ENCODE data around the gene TNIP2. TPM values are rescaled to one million over a fixed set of nuclear protein-coding genes. Genes with fewer than 3 reads are reported as not detected.
"Not testable (repeated sequence)": the region's sequence is repeated elsewhere in the genome, so short reads cannot be mapped to it uniquely, and the experiment has no call there.

Gene TNIP2
- total and polyA plus RNA-seq, 12 donors, result 12.6 to 33.7 (median 18.4) TPM

GRCh38 chr4:2728221-2728620 is 27.9 kb downstream of the TNIP2 start:
- no peak overlapping the region for H3K27ac ChIP-seq
- H3K4me3 ChIP-seq, result no peak overlapping the region
- 85 to 88% methylated on average over 3 of the region's 3 CpGs for WGBS, 2 donors
- ATAC-seq, result no peak
- no peaks in the 10 kb centered on the region for H3K4me1 ChIP-seq
- DNase-seq, result no peak
- intact Hi-C loops (cut with DNase I), result no loop called here
- H3K27me3 ChIP-seq, result no peaks in the 10 kb centered on the region
- TF ChIP-seq, protein P1, sequence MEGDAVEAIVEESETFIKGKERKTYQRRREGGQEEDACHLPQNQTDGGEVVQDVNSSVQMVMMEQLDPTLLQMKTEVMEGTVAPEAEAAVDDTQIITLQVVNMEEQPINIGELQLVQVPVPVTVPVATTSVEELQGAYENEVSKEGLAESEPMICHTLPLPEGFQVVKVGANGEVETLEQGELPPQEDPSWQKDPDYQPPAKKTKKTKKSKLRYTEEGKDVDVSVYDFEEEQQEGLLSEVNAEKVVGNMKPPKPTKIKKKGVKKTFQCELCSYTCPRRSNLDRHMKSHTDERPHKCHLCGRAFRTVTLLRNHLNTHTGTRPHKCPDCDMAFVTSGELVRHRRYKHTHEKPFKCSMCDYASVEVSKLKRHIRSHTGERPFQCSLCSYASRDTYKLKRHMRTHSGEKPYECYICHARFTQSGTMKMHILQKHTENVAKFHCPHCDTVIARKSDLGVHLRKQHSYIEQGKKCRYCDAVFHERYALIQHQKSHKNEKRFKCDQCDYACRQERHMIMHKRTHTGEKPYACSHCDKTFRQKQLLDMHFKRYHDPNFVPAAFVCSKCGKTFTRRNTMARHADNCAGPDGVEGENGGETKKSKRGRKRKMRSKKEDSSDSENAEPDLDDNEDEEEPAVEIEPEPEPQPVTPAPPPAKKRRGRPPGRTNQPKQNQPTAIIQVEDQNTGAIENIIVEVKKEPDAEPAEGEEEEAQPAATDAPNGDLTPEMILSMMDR (IDR thresholded peaks at IDR 0.05), result no peak
- no peaks in the 10 kb centered on the region for H3K9me3 ChIP-seq
- peaks cover 0 to 88% (median 20%) of the 10 kb centered on the region in 9 donors for H3K36me3 ChIP-seq

- peaks cover 0 to 86% (median 9%) of the 10 kb centered on the region in 9 donors for H3K36me3 ChIP-seq
- H3K27ac ChIP-seq; intact Hi-C loops (cut with DNase I); ATAC-seq; H3K4me1 ChIP-seq; H3K4me3 ChIP-seq; H3K9me3 ChIP-seq; DNase-seq; H3K27me3 ChIP-seq: not testable (repeated sequence)
- 97 to 98% methylated on average over 17 of the region's 17 CpGs for WGBS, 2 donors
Observed at GRCh38 chr4:2726881-2727280, 29.3 kb downstream of the TNIP2 start.

DNA sequence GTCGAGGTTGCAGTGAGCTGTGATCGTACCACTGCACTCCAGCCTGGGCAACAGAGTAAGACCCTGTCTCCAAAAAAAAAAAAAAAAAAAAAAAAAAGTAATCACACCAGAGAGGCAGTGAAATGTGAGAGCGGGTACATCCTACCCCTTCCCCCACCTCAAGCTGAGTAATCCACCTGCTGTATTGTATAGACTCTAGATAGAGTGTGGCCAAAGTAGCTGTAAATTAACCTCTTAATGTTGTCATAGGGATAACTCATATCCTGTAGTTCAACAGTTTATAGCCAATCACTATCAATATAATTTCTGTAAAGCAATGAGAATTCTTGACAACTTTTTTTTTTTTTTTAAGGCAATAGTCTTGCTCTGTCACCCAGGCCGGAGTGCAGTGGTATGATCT is 30.8 kb downstream of the TNIP2 start:
- H3K27ac ChIP-seq, result no peak overlapping the region
- TF ChIP-seq, protein P1 (IDR thresholded peaks at IDR 0.05), result no peak
- no peak for ATAC-seq
- no peaks in the 10 kb centered on the region for H3K9me3 ChIP-seq
- no peak for DNase-seq
- intact Hi-C loops (cut with DNase I), result no loop called here
- H3K27me3 ChIP-seq, result no peaks in the 10 kb centered on the region
- H3K4me3 ChIP-seq, result no peak overlapping the region
- peaks cover 0 to 84% (median 12%) of the 10 kb centered on the region in 9 donors for H3K36me3 ChIP-seq
- 97 to 99% methylated on average over 4 of the region's 4 CpGs for WGBS, 2 donors
- H3K4me1 ChIP-seq, result no peaks in the 10 kb centered on the region

- TF ChIP-seq, protein P1 (IDR thresholded peaks at IDR 0.05), result no peak
- H3K27ac ChIP-seq, result no peak overlapping the region
- ATAC-seq (no peak), DNase-seq (no peak)
- no peaks in the 10 kb centered on the region for H3K4me1 ChIP-seq
- peaks cover 0 to 86% (median 20%) of the 10 kb centered on the region in 9 donors for H3K36me3 ChIP-seq
- no peaks in the 10 kb centered on the region for H3K27me3 ChIP-seq
- intact Hi-C loops (cut with DNase I), result no loop called here
- no peak overlapping the region for H3K4me3 ChIP-seq
- WGBS, 2 donors, result 87 to 88% methylated on average over 3 of the region's 3 CpGs
- H3K9me3 ChIP-seq, result no peaks in the 10 kb centered on the region
Observed at GRCh38 chr4:2723751-2724150, 32.4 kb downstream of the TNIP2 start.

GRCh38 chr4:2722033-2722432 is 34.1 kb downstream of the TNIP2 start:
- ATAC-seq (no peak), DNase-seq (no peak)
- H3K36me3 ChIP-seq, result peaks cover 0 to 89% (median 23%) of the 10 kb centered on the region in 9 donors
- TF ChIP-seq, protein P1 (IDR thresholded peaks at IDR 0.05), result no peak
- no peak overlapping the region for H3K4me3 ChIP-seq
- no peaks in the 10 kb centered on the region for H3K4me1 ChIP-seq
- 95 to 96% methylated on average over 9 of the region's 9 CpGs for WGBS, 2 donors
- no peaks in the 10 kb centered on the region for H3K27me3 ChIP-seq
- no peak overlapping the region for H3K27ac ChIP-seq
- intact Hi-C loops (cut with DNase I), result no loop called here
- H3K9me3 ChIP-seq, result no peaks in the 10 kb centered on the region
